Activated T-cell treated with anti-CD3 and anti-CD28 coated beads for 48 hours (primary cell): ENCODE measurements around the gene RIN2.
"Not testable (repeated sequence)": the region's sequence is repeated elsewhere in the genome, so short reads cannot be mapped to it uniquely, and the experiment has no call there.

Experiments used
- DNase-seq: peaks from one replicate; pipeline ENCODE4 v3.0.0-alpha.2; 2020; ENCODE audit warnings: low read depth

Gene RIN2

DNA sequence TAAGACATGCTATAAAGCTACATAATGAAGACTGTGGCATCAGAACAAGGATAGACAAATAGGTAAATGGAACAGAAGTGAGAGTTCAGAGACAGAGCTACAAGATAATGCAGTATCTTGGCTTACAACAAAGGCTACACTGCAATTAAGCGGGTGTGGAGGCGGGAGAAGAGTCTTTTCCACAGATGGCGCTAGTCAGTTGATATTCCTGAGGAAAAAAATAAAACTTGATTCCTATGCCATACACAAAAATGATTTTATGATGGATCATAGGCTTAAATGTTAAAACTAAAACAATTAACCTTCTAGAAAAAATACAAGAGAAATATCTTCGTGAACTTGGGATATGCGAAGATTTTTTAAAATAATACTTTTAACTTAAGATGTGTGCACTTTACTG, 31.0 kb downstream of the RIN2 start:
- DNase-seq: no peak

DNA sequence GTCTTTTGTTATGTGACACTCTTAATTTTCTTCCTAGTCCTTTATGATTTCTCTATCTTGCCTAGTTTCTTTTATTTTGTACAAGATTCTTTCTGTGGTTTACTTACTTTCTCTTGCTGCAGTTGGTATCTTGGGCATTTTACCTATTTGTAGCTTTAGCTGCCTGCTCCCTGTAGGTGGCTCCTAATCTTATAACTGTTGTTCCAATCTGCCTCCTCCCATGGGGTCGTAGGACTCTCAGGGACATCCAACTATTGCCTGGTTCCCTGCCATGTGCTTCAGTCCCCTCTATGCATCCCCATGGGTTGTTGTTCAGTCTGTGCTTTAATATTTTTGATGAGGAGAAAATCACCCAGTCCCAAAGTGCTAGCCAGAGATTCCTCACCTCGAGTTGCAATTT, 31.4 kb downstream of the RIN2 start:
- no peak for DNase-seq

DNA sequence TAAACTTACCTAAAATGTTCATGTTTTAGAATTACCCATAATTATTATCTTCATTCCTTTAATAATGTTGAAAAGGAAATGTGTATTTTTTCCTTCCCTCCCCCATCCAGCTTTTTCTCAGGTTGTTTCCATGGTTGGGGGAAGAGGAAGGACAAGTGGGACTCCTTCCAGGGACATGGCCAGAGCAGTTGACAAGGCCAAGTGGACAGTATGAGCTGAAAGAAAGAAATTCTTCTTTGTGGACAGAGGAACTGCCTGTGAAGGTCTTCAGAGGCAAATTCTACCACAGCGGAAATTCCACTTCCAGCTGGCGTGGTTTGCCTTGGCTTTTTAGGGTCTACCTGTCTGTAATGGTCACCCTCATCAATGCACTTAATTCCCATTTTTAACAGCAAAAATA, 33.8 kb downstream of the RIN2 start:
- no peak for DNase-seq

DNA sequence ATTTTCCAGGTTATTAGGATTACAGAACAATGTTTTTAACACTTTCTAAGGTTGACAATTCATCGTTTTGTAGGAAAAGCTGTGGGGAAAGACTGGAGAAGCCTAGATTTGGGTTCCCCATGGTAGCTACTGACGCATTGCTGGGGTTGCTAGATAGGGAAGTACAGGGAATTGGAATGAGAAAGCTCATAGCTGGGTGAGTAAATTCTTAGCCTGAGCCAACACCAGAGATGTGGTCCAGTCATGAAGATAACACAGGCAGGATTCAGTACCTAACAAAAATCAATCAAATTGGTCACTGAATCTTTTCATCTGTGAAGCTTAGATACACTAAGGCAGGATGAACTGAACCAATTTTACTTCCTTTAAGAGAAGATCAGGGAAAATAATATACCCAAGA, 35.7 kb downstream of the RIN2 start:
- DNase-seq: no peak

DNA sequence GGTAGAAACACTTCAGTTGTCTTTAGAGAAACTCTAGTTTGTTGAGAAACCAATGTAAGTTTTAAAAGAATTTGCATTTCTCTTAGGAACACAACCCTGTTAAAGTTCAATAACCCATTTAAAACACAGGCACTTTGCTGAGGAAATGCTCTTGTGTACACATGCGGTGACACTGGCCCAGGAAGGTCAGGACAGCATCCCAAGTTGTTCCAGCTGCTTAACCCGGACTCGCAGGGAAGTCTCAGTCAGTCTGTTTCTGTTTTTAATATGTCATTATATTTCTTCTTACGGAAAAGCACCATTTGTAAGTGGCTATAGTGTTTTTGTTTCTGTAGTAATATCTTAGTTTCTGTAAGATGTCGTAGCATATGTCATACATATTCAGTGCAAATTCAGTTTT, 36.9 kb downstream of the RIN2 start:
- DNase-seq: no peak

DNA sequence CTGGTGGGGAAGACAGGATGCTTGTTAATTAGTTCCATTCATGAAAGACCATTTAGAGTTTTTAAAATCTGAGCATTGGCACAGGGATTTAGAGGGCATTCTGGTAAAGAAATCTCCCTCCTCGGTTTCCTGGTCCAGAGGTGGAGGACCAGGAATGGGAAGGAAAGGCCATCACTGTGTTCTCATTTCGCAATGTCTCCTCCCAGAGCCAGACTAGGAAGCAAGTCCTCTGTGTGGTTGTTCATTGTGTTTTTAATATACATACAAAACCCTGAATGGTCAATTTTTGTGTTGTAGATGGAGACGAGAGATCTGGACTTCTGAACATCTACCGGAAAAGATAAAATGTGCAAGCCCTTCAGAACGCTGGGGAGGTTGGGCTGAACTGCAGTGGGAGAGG, 41.3 kb downstream of the RIN2 start:
- no peak for DNase-seq

DNA sequence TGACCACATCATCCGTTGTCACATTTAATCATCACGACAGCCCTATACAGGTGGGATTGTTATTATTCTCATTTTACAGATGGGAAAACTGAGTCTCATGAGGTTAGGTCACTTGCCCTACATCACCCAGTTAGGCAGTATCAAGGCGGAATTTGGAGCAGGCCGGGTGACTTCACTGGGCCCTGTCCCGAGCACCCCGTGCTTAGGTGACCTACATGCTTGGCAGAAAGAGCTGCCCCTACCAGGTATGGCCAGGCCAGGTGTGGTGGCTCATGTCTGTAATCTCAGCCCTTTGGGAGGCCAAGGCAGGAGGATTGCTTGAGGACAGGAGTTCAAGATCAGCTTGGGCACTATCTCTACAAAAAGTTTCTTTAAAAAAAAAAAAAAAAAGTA, 44.0 kb downstream of the RIN2 start:
- DNase-seq: no peak

DNA sequence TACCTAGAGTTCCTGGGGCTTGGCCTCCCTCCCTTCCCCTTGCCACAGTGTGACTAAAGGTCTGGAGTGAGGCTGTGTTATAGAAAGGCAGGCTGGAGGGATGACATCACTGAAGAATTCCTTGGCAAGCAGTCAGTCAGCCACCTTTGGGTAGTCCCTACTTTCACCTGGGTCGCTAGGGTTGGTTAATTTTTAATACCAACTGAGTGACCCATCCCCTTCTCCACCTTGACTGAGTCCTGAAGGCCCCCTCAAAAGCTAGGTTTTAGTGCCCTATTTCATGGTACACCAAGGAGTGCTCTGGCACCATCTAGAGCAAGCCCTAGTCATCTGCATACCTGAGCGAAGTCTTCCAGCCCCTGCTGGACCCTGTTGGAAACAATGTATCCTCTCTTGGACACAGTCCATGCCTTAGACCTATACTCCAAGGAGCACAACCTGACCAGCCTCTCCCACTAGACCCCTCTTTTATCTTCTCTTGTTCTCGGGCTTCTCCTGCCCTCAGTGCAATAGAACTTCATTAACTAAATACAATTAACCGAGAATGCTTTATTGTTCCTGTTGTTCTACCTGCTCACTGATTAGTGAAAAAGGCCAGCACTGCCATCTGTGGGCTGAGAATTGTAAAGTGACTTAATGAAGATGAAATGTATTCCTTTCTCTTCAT, 44.6 kb downstream of the RIN2 start:
- DNase-seq: no peak

DNA sequence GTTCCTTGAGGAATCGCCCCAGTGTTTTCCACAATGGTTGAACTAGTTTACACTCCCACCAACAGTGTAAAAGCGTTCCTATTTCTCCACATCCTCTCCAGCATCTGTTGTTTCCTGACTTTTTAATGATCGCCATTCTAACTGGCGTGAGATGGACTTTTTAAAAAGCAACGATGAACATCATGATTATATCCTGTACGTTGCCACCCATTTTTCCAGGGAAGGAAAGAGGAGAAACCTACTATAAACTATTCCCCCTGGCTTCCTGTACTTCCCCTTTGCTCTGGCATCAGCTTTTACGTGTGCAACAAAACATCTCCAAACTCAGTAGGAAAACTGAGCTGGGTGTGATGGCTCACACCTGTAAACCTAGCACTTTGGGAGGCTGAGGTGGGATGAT, 48.2 kb downstream of the RIN2 start:
- not testable (repeated sequence) for DNase-seq

DNA sequence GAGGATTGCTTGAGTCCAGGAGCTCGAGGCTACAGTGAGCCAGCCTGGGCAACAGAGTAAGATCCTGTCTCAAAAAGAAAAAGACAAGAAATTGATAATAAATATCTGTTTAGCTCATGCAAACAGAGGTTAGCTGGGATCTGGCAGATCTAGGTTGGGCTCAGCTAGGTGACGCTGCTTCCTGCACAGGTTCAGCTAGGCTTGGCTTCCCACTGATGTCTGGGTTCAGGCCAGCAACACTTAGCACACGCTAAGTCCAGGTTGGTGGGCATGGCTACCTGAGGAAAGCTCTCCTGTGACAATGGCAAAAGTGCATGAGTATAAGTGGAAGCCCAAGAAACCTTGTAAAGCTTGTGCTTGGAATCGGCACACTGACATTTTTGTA, 48.7 kb downstream of the RIN2 start:
- no peak for DNase-seq

DNA sequence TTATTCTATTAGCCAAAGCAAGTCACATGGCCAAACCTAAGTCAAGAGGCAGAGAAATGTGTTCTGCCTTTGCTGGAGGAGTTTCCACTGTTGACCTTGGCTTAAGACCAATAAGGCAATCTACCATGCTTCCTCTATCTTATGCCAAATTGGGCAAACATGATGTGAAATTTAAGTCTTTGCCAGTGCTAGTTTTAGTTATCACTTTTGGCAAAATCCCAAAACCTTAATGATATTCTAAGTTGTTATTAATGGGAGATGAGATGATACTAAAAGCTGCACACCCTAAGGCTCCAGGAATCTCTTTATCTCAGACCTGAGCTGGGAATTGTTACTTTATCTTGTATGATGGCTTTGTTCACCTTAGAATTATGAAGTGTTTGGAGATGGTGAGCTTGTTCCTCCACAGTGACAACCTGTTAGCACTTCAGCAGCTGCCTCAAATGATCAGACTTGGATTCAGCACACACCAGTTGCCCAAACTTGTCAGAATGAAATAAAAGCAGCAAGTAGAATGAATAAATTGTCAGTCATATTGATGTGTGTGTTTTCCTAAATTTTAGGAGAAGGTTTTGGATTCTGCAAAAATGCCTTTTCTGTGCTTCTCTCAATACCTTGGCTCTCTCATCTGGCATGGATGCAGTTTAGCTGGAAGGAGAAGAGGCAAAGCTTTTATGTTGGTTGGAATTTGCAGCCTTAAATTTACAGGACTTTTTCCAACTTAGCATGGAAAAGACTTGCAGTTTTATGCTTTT, 49.3 kb downstream of the RIN2 start:
- no peak for DNase-seq
